HG02943 (cell line): ENCODE measurements around the gene FANCF.
A peak's percentile ranks its signal among the peaks of the same experiment; 100 is the strongest.
"Not testable (repeated sequence)": the region's sequence is repeated elsewhere in the genome, so short reads cannot be mapped to it uniquely, and the experiment has no call there.

Experiments used
- ATAC-seq: cut with Tn5 transposase; IDR thresholded peaks from one replicate; pipeline ENCODE4 v1.9.1; 2021; ENCODE audit warnings: mild to moderate bottlenecking, low read depth, moderate library complexity; ENCODE audit not compliant: unreplicated experiment

Gene FANCF, protein sequence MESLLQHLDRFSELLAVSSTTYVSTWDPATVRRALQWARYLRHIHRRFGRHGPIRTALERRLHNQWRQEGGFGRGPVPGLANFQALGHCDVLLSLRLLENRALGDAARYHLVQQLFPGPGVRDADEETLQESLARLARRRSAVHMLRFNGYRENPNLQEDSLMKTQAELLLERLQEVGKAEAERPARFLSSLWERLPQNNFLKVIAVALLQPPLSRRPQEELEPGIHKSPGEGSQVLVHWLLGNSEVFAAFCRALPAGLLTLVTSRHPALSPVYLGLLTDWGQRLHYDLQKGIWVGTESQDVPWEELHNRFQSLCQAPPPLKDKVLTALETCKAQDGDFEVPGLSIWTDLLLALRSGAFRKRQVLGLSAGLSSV

GRCh38 chr11:22625448-22626287, at the start of gene FANCF:
Gene FANCF (minus strand): TSS chr11:22625823. CDS start chr11:22625810, 13 bp downstream.
- peak; percentile 96 for ATAC-seq

GRCh38 chr11:22674470-22675439, 49.1 kb upstream of the FANCF start:
- ATAC-seq, result no peak

- no peak for ATAC-seq
Observed at GRCh38 chr11:22671751-22672150, 46.1 kb upstream of the FANCF start.

- ATAC-seq, result no peak
Observed at GRCh38 chr11:22670830-22671229, 45.2 kb upstream of the FANCF start.

- ATAC-seq, result no peak
Observed at GRCh38 chr11:22669368-22669767, 43.7 kb upstream of the FANCF start.

DNA sequence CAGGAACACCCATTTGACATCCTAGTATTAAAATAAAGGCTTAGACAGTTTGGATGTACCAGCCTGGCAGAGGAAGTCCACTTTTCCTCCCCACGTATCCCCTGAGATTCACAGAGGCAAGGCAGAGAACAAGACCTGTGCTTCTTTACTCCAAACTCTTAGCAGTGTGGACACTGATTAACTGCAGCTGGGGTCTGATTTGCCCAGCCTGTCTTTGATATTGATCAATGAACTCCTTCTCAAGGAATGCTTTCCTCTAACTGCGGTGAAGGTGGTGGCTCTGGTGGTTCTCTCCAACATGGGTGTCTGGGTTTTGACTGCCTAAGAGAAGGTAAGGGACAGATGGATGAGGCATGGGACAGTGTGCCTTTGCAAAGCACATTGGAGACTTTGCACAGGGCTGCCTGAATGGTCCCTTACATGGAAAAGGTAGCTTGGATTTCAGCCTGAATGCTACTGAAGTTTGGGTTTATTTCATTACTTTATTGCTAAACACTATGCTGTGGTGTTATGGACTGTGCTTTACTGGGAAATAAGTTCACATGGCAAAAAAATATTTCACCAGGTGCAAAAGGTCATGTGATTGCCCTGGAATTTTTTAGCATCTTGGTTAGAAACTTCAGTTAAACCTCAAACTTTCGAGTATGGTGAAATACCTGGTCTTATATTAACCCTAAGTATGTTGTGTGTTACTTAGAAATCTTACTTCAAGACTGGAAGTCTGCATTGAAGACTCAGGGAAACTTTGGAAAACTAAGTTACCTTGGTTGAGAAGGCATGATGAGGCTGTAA, 42.6 kb upstream of the FANCF start:
- ATAC-seq, result peak; percentile 31

GRCh38 chr11:22666688-22667439, 41.2 kb upstream of the FANCF start:
- ATAC-seq, result peak; percentile 43

GRCh38 chr11:22666325-22666687, 40.7 kb upstream of the FANCF start, which contains the start of gene GAS2:
Gene GAS2 (plus strand): TSS chr11:22666611. CDS start chr11:22674870, 8,259 bp downstream.
- peak; percentile 5 for ATAC-seq

GRCh38 chr11:22659783-22660182, 34.2 kb upstream of the FANCF start:
- no peak for ATAC-seq

GRCh38 chr11:22657101-22657694, 31.6 kb upstream of the FANCF start:
- ATAC-seq, result peak; percentile 93

DNA sequence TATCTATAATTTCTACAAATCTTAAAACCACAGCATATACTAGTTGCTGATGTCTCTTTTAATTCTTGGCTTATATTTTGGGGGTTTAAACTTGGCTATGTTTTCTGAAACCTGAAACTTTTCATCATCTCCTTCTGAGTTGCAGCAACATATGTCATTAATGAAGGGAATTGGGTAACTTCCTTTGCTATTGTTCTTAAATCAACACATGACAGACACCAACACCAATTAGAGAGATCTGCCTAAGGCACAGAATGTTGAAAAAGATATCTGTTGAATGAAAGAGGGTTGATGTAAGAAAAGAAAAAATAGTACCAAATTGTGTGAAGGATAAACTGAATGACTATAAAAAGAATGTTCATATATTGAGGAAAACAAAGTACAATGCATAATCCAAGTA, 30.5 kb upstream of the FANCF start:
- no peak for ATAC-seq

DNA sequence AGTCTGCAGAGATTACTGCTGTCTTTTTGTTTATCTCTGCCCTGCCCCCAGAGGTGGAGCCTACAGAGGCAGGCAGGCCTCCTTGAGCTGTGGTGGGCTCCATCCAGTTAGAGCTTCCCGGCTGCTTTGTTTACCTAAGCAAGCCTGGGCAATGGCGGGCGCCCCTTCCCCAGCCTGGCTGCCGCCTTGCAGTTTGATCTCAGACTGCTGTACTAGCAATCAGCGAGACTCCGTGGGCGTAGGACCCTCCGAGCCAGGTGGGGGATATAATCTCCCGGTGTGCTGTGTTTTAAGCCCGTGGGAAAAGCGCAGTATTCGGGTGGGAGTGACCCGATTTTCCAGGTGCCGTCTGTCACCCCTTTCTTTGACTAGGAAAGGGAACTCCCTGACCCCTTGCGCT, 26.7 kb upstream of the FANCF start:
- not testable (repeated sequence) for ATAC-seq

- ATAC-seq, result no peak
Observed at GRCh38 chr11:22641559-22641958, 15.9 kb upstream of the FANCF start.

- ATAC-seq, result no peak
Observed at GRCh38 chr11:22640862-22641261, 15.2 kb upstream of the FANCF start.

- ATAC-seq, result no peak
Observed at GRCh38 chr11:22635689-22636088, 10.1 kb upstream of the FANCF start.

DNA sequence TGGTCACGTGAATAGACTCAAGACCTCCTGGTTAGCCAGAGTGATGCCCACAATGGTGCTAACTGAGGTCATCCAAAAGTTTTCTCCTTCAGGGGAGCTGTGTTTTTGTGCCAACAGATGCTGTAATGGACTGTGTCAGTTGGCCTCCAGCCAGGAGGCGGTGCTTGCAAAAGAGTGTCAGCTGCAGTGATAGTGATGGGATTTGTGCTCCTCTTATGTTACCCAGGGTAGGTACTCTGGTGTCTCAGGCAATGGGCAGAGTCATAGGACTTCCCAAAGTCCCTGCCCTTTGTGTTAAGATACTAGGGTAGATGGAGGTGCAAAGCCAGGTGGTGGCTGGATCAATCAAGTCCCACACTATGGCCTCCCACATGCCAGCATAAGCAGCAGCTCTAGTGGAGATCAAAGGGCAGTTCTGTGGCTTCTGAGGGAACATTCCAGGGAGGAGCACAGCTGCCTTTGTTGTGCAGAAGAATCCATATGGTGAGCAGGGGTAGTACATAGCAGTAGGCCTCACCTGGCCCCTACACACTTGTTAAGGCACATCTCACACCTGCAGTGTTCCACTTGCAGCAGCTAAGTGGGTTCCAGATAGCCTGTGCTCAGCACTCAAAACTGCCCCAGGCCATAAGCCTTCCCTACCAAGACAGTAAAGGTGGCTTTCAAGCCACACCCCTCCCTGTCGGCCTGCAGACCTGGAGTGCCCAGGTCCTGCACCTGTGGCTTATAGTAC, 9.4 kb upstream of the FANCF start:
- ATAC-seq, result no peak

DNA sequence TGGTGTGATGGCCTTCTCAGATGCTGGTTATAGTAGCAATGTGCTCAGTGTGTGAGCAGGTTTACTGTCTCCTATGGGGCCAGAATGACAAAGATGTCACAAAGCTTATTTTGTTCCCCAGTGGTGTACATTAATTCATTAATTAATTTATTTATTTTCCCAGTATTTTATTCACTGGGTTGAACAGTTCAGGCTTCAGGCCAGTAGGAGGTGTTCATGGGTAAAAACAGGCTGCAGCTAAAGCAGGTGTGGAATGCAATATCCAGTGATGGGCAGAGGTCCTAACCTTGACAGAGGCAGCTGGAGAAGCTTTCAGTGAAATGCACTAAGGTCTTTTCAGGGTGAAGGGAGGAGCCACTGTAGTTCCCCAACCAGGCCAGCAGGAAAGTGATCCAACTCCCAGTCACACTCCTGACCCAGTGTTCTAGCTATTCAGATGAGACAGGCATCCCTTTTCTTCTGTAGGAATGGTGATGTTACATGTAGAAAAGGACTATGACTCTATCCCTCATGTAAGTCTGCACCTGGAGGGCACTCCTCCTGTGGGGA, 7.8 kb upstream of the FANCF start:
- ATAC-seq, result no peak

DNA sequence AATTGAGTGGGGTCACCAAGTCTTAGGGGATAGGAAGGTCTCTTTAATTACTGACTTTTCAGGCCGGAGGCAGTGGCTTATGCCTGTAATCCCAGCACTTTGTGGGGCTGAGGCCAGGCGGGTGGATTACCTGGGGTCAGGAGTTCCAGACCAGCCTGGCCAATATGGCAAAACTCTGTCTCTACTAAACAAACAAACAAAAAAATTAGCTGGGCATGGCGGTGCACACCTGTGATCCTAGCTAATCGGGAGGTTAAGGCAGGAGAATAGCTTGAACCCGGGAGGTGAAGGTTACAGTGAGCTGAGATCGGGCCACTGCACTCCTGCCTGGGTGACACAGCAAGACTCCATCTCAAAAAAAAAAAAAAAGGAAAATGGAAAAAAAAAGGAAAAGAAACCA, 1.8 kb upstream of the FANCF start:
- ATAC-seq, result no peak
